Suprapubic skin (tissue), 3 donors: ENCODE data around the gene TAF3.

ENCODE experiments used
- CTCF ChIP-seq, 2 donors: fragments of 200-600 bp in 1 of 2; fragments of 450-650 bp in 1 of 2; sonication (generic) in 1 of 2; IDR thresholded peaks; one replicate each; pipeline ENCODE4 v1.5.1; 2016 to 2019; ENCODE audit warnings: antibody characterized with exemption in 2 of 2, mild to moderate bottlenecking in 1 of 2, moderate library complexity in 1 of 2
- POLR2A ChIP-seq, 2 donors: fragments of 450-650 bp; IDR thresholded peaks; one replicate each; pipeline ENCODE4 v1.6.1; 2017; ENCODE audit warnings: antibody characterized with exemption in 2 of 2, mild to moderate bottlenecking in 2 of 2, moderate library complexity in 2 of 2

GRCh38 chr10:8055420-8056349, 237.4 kb downstream of the TAF3 start:
- TF ChIP-seq CTCF (IDR thresholded peaks at IDR 0.05) (no peak), POLR2A (IDR thresholded peaks at IDR 0.05) (no peak)
